PFSK-1 (cell line): ENCODE measurements around the gene USP5.

Source experiments
- FOXP2 ChIP-seq: optimal IDR thresholded peaks from 2 replicates; pipeline ENCODE3; 2011; ENCODE audit warnings: borderline replicate concordance, control low read depth, inconsistent platforms; ENCODE audit not compliant: insufficient read depth; ENCODE audit errors: extremely low read length, extremely low read depth
- POLR2AphosphoS5 ChIP-seq: IDR thresholded peaks from 2 replicates; pipeline ENCODE4 v1.6.1; 2012; ENCODE audit warnings: low read depth, mild to moderate bottlenecking, control low read depth, low read length, moderate library complexity
- REST ChIP-seq, 2 experiments: IDR thresholded peaks; 2 replicates each; pipeline versions ENCODE4 v1.6.1 to v1.8.0; 2011 to 2012; ENCODE audit warnings: low read depth in 2 of 2, low read length in 2 of 2, control low read depth in 1 of 2, inconsistent platforms in 1 of 2, mild to moderate bottlenecking in 1 of 2, moderate library complexity in 1 of 2; ENCODE audit not compliant: insufficient read depth in 1 of 2
- SIN3A ChIP-seq: IDR thresholded peaks from 2 replicates; pipeline ENCODE4 v1.6.1; 2012; ENCODE audit warnings: mild to moderate bottlenecking, low read length, moderate library complexity, borderline replicate concordance; ENCODE audit not compliant: insufficient read depth

- no peak for TF ChIP-seq POLR2AphosphoS5
- TF ChIP-seq SIN3A = no peak
- no peak for TF ChIP-seq REST (IDR thresholded peaks at IDR 0.05; ENCODE audit: insufficient read depth in 1 of 2, low read depth in 2 of 2, low read length in 2 of 2)
- TF ChIP-seq FOXP2 = no peak
Observed at GRCh38 chr12:6883252-6883651, 31.3 kb downstream of the USP5 start.
